Motor neuron (in vitro differentiated cells): Measurements from ENCODE around the gene WDR3. TPM values are rescaled to one million over a fixed set of nuclear protein-coding genes. Genes with fewer than 3 reads are reported as not detected.

Source experiments
- ATAC-seq, 8 experiments: fragments of 200-7000 bp; cut with Tn5 transposase; replicated peaks in 6 of 8; 2 replicates each; pipeline ENCODE4 v1.8.0; 2021; ENCODE audit warnings: mild to moderate bottlenecking in 8 of 8, moderate library complexity in 8 of 8
- H3K27ac ChIP-seq, 2 donors: fragments of 250-450 bp; sonication (Bioruptor Pico); 2 replicates each; pipeline ENCODE4 v1.9.0; 2021; ENCODE audit warnings: antibody characterized with exemption in 2 of 2, mild to moderate bottlenecking in 2 of 2, moderate library complexity in 1 of 2
- H3K4me1 ChIP-seq, 2 donors: fragments of 250-450 bp; sonication (Bioruptor Pico); replicated peaks in 1 of 2; 2 replicates each; pipeline ENCODE4 v1.6.1; 2021; ENCODE audit warnings: antibody characterized with exemption in 2 of 2, mild to moderate bottlenecking in 2 of 2, moderate library complexity in 1 of 2
- H3K4me3 ChIP-seq, 5 donors: fragments of 250-450 bp; sonication (Bioruptor Pico); 2 replicates each; pipeline ENCODE4 v1.9.0; 2021; ENCODE audit warnings: antibody characterized with exemption in 5 of 5, mild to moderate bottlenecking in 5 of 5, moderate library complexity in 4 of 5
- WGBS, 10 experiments: fragments of 450-650 bp; shearing (Covaris generic); methylation state at CpG; one replicate each; pipeline ENCODE4 v1.0.0; 2022; 5-methylcytosine and 5-hydroxymethylcytosine counted together
- in situ Hi-C, 9 experiments: fragments of 400-800 bp; cut with MboI; loops; one replicate each; pipeline ENCODE4 v1.15.0; 2021; ENCODE audit warnings: low sequenced_read_pairs in 9 of 9, low pct_unique_long_range_greater_than_20kb in 2 of 9; ENCODE audit not compliant: unreplicated experiment in 9 of 9
- total RNA-seq, 8 experiments: library from RNA; unstranded; fragments of 300-600 nt; gene quantifications; 2 replicates each; pipeline versions ENCODE4 v1.2.3 to v1.2.4, GENCODE V29; 2022

WDR3 gene
- total RNA-seq, 8 experiments from 2014 or later = 14.6 to 53.8 (median 29.8) TPM

GRCh38 chr1:117964290-117965038 lies 34.9 kb downstream of the WDR3 start:
- Histone ChIP-seq H3K4me3 (no peak overlapping the region), H3K4me1 (no peaks in the 10 kb centered on the region), H3K27ac (no peak overlapping the region)
- ATAC-seq = no peak
- in situ Hi-C loops = no loop called here
- 65 to 100% (median 90%) methylated on average over 2 to 3 of the region's 3 CpGs for WGBS, 10 experiments

GRCh38 chr1:117967477-117967876 lies 37.9 kb downstream of the WDR3 start:
- no peak overlapping the region for H3K4me3 ChIP-seq
- H3K4me1 ChIP-seq = peaks cover 0 to 10% of the 10 kb centered on the region in 2 donors
- H3K27ac ChIP-seq = no peak overlapping the region
- in situ Hi-C loops = no loop called here
- ATAC-seq = peak in 3 of 8 experiments; percentile 70 to 78 (median 71)
- WGBS, 10 experiments = 28 to 73% (median 53%) methylated on average over 4 of the region's 4 CpGs; no CpG with 5 or more reads in 1 of the 10 experiments

- no peak overlapping the region for H3K4me3 ChIP-seq
- H3K27ac ChIP-seq = no peak overlapping the region
- H3K4me1 ChIP-seq = peaks cover 0 to 10% of the 10 kb centered on the region in 2 donors
- WGBS, 10 experiments = 0 to 67% (median 0%) methylated on average over 1 of the region's 1 CpG; no CpG with 5 or more reads in 3 of the 10 experiments
- ATAC-seq = peak in 4 of 8 experiments; percentile 43 to 80 (median 73)
- in situ Hi-C loops = no loop called here
Observed at GRCh38 chr1:117967881-117968280, 38.3 kb downstream of the WDR3 start.

- 22 to 84% (median 51%) methylated on average over 1 to 9 of the region's 9 CpGs; no CpG with 5 or more reads in 1 of the 10 experiments for WGBS, 10 experiments
- no peak overlapping the region for H3K27ac ChIP-seq
- ATAC-seq = peak in 5 of 8 experiments; percentile 47 to 82 (median 65)
- H3K4me1 ChIP-seq = peaks cover 0 to 10% of the 10 kb centered on the region in 2 donors
- H3K4me3 ChIP-seq = no peak overlapping the region
- in situ Hi-C loops = no loop called here
Observed at GRCh38 chr1:117970252-117970651, 40.7 kb downstream of the WDR3 start.

- ATAC-seq = no peak
- Histone ChIP-seq H3K27ac (no peak overlapping the region), H3K4me3 (no peak overlapping the region), H3K4me1 (peaks cover 0 to 12% of the 10 kb centered on the region in 2 donors)
- in situ Hi-C loops = no loop called here
Observed at GRCh38 chr1:117971777-117972176, 42.2 kb downstream of the WDR3 start.

GRCh38 chr1:117976381-117976780 lies 46.8 kb downstream of the WDR3 start:
- 40 to 100% (median 84%) methylated on average over 1 to 3 of the region's 3 CpGs; no CpG with 5 or more reads in 4 of the 10 experiments for WGBS, 10 experiments
- H3K27ac ChIP-seq = no peak overlapping the region
- peaks cover 0 to 2% of the 10 kb centered on the region in 2 donors for H3K4me1 ChIP-seq
- ATAC-seq = no peak
- in situ Hi-C loops = no loop called here
- H3K4me3 ChIP-seq = no peak overlapping the region

- no peak for ATAC-seq
- Histone ChIP-seq H3K4me3 (no peak overlapping the region), H3K27ac (no peak overlapping the region), H3K4me1 (no peaks in the 10 kb centered on the region)
- in situ Hi-C loops = no loop called here
- WGBS, 10 experiments = 50 to 100% (median 88%) methylated on average over 2 to 5 of the region's 5 CpGs; no CpG with 5 or more reads in 1 of the 10 experiments
Observed at GRCh38 chr1:117981455-117982192, 52.1 kb downstream of the WDR3 start.

GRCh38 chr1:117985239-117985638 lies 55.7 kb downstream of the WDR3 start:
- 0 to 100% (median 83%) methylated on average over 1 of the region's 1 CpG; no CpG with 5 or more reads in 3 of the 10 experiments for WGBS, 10 experiments
- Histone ChIP-seq H3K4me3 (no peak overlapping the region), H3K4me1 (no peaks in the 10 kb centered on the region), H3K27ac (no peak overlapping the region)
- ATAC-seq = no peak
- in situ Hi-C loops = no loop called here

GRCh38 chr1:117985973-117986372 lies 56.4 kb downstream of the WDR3 start:
- H3K4me3 ChIP-seq = no peak overlapping the region
- no peaks in the 10 kb centered on the region for H3K4me1 ChIP-seq
- ATAC-seq = no peak
- H3K27ac ChIP-seq = no peak overlapping the region
- WGBS, 10 experiments = 59 to 100% (median 91%) methylated on average over 2 to 3 of the region's 3 CpGs
- in situ Hi-C loops = no loop called here

- no peak for ATAC-seq
- WGBS, 10 experiments = 20 to 100% (median 59%) methylated on average over 1 to 5 of the region's 5 CpGs; no CpG with 5 or more reads in 2 of the 10 experiments
- H3K27ac ChIP-seq = no peak overlapping the region
- in situ Hi-C loops = no loop called here
- H3K4me3 ChIP-seq = no peak overlapping the region
- H3K4me1 ChIP-seq = no peaks in the 10 kb centered on the region
Observed at GRCh38 chr1:118004312-118004711, 74.8 kb downstream of the WDR3 start.

GRCh38 chr1:118007391-118007790 lies 77.9 kb downstream of the WDR3 start:
- Histone ChIP-seq H3K4me1 (no peaks in the 10 kb centered on the region), H3K4me3 (no peak overlapping the region), H3K27ac (no peak overlapping the region)
- in situ Hi-C loops = no loop called here
- no peak for ATAC-seq
- WGBS, 10 experiments = 70 to 100% (median 76%) methylated on average over 1 to 2 of the region's 2 CpGs; no CpG with 5 or more reads in 4 of the 10 experiments

GRCh38 chr1:118008011-118008410 lies 78.5 kb downstream of the WDR3 start:
- ATAC-seq = no peak
- 90 to 100% (median 94%) methylated on average over 1 to 7 of the region's 7 CpGs; no CpG with 5 or more reads in 3 of the 10 experiments for WGBS, 10 experiments
- H3K4me1 ChIP-seq = no peaks in the 10 kb centered on the region
- no peak overlapping the region for H3K27ac ChIP-seq
- in situ Hi-C loops = no loop called here
- H3K4me3 ChIP-seq = no peak overlapping the region

- 71 to 100% (median 89%) methylated on average over 1 to 6 of the region's 6 CpGs; no CpG with 5 or more reads in 2 of the 10 experiments for WGBS, 10 experiments
- peak in 2 of 8 experiments; percentile 22 to 73 for ATAC-seq
- H3K27ac ChIP-seq = no peak overlapping the region
- H3K4me3 ChIP-seq = no peak overlapping the region
- in situ Hi-C loops = no loop called here
- no peaks in the 10 kb centered on the region for H3K4me1 ChIP-seq
Observed at GRCh38 chr1:118012515-118013124, 83.1 kb downstream of the WDR3 start.
